Esophagus muscularis mucosa (tissue), 4 donors: Measurements from ENCODE around the gene CCDC24. TPM values are rescaled to one million over a fixed set of nuclear protein-coding genes. Genes with fewer than 3 reads are reported as not detected.

ENCODE experiments used
- DNase-seq: peaks from one replicate; pipeline ENCODE4 v3.0.0-alpha.2; 2017; ENCODE audit errors: extremely low spot score
- H3K27ac ChIP-seq, 4 donors: fragments of 200-600 bp; sonication (generic); replicated peaks in 1 of 4; 1 replicate in 3 of 4; 2 replicates in 1 of 4; pipeline ENCODE4 v1.5.1; 2016 to 2019; ENCODE audit warnings: mild to moderate bottlenecking in 1 of 4
- H3K27me3 ChIP-seq, 4 donors: fragments of 200-600 bp; sonication (generic); one replicate each; pipeline versions ENCODE4 v1.5.1 to v1.6.0; 2016 to 2019
- H3K36me3 ChIP-seq, 4 donors: fragments of 200-600 bp; sonication (generic); one replicate each; pipeline ENCODE4 v1.5.1; 2016 to 2019
- H3K4me1 ChIP-seq, 4 donors: fragments of 200-600 bp; sonication (generic); one replicate each; pipeline ENCODE4 v1.5.1; 2016 to 2019
- H3K4me3 ChIP-seq, 4 donors: fragments of 200-600 bp; sonication (generic); 1 replicate in 2 of 4; 2 replicates in 2 of 4; pipeline ENCODE4 v1.5.1; 2016 to 2019; ENCODE audit warnings: mild to moderate bottlenecking in 4 of 4, moderate library complexity in 1 of 4
- H3K9me3 ChIP-seq, 4 donors: fragments of 200-600 bp; sonication (generic); 1 replicate in 3 of 4; 2 replicates in 1 of 4; pipeline ENCODE4 v1.5.1; 2016 to 2019
- EP300 ChIP-seq: sonication (generic); formaldehyde crosslinking; IDR thresholded peaks from one replicate; pipeline ENCODE4 v1.6.1; 2017; ENCODE audit warnings: antibody characterized with exemption
- POLR2A ChIP-seq: fragments of 450-650 bp; IDR thresholded peaks from one replicate; pipeline ENCODE4 v1.6.1; 2017; ENCODE audit warnings: antibody characterized with exemption, moderate library complexity, mild to moderate bottlenecking, low read depth
- POLR2AphosphoS5 ChIP-seq, 2 donors: sonication (generic); formaldehyde crosslinking; IDR thresholded peaks; one replicate each; pipeline ENCODE4 v1.6.1; 2017; ENCODE audit warnings: antibody characterized with exemption in 2 of 2
- WGBS: methylation state at CpG from one replicate; pipeline ENCODE4 v1.1.5; 2018; 5-methylcytosine and 5-hydroxymethylcytosine counted together
- intact Hi-C: fragments of 100-400 bp; cut with DNase I; formaldehyde crosslinking; loops from one replicate; pipeline ENCODE4 v1.15.1; 2023
- total RNA-seq, 4 donors: library from RNA; depleted of rRNA; stranded (reverse); fragments of >200 nt; gene quantifications; one replicate each; pipeline versions ENCODE4 v1.1.0 to v1.2.1, GENCODE V29; 2016
- TF ChIP-seq, protein P1 (sequence below), 3 experiments: fragments of 200-600 bp in 2 of 3; fragments of 450-650 bp in 1 of 3; sonication (generic) in 2 of 3; IDR thresholded peaks; one replicate each; pipeline ENCODE4 v1.5.1; 2017 to 2019; ENCODE audit warnings: antibody characterized with exemption in 3 of 3, mild to moderate bottlenecking in 2 of 3, moderate library complexity in 1 of 3

The CCDC24 gene
- total RNA-seq, 4 donors from 2014 or later, result 6.2 to 7.3 (median 6.7) TPM

DNA sequence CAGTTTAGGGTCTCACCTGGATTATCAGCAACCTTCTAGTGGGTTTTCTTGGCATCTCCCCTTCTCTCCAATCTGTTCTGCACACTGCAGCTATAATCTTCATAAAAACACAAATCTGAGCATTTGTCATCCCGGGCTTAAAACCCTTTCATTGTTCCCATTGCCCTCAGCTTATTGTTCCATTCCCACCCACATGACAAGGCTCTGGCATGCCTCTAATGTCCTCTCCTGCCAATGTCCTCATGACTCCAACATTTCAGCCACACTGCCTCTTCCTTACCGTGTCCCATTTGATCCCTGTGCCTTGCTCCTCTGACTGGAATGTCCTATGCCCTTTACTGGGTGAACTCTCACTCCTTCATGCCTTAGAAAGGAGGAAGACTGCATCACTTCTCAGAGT is 29.1 kb upstream of the CCDC24 start:
- Histone ChIP-seq H3K4me1 (no peaks in the 10 kb centered on the region), H3K36me3 (peaks cover 18 to 96% (median 91%) of the 10 kb centered on the region in 4 donors), H3K9me3 (no peaks in the 10 kb centered on the region), H3K27me3 (no peaks in the 10 kb centered on the region), H3K27ac (no peak overlapping the region), H3K4me3 (no peak overlapping the region)
- TF ChIP-seq, protein P1, sequence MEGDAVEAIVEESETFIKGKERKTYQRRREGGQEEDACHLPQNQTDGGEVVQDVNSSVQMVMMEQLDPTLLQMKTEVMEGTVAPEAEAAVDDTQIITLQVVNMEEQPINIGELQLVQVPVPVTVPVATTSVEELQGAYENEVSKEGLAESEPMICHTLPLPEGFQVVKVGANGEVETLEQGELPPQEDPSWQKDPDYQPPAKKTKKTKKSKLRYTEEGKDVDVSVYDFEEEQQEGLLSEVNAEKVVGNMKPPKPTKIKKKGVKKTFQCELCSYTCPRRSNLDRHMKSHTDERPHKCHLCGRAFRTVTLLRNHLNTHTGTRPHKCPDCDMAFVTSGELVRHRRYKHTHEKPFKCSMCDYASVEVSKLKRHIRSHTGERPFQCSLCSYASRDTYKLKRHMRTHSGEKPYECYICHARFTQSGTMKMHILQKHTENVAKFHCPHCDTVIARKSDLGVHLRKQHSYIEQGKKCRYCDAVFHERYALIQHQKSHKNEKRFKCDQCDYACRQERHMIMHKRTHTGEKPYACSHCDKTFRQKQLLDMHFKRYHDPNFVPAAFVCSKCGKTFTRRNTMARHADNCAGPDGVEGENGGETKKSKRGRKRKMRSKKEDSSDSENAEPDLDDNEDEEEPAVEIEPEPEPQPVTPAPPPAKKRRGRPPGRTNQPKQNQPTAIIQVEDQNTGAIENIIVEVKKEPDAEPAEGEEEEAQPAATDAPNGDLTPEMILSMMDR (IDR thresholded peaks at IDR 0.05), result no peak
- TF ChIP-seq POLR2A (no peak), EP300 (no peak), POLR2AphosphoS5 (IDR thresholded peaks at IDR 0.05) (no peak)
- WGBS, result 87% methylated on average over 2 of the region's 2 CpGs
- no peak for DNase-seq
- intact Hi-C loops, result no loop called here

DNA sequence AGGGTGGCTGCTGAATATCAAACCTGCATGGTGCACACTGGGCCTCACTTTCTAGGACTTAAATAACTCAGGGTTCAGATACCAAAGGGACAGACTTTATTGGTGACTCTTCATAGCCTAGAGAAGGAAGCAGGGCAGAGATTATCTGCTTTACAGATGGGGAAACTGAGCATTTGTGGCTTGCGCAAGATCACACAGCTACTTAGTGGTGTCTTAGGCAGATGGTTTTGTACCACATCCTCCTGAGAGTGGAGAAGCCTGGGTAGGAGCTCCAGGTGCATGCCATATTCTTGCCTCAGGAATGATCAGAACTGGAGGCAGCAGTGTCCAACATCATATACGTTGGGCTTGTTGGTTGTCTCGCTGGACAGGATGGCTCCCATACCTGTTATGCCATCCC is 28.4 kb upstream of the CCDC24 start:
- H3K9me3 ChIP-seq, result no peaks in the 10 kb centered on the region
- no peak overlapping the region for H3K27ac ChIP-seq
- WGBS, result 95% methylated on average over 3 of the region's 3 CpGs
- H3K27me3 ChIP-seq, result no peaks in the 10 kb centered on the region
- H3K4me1 ChIP-seq, result no peaks in the 10 kb centered on the region
- DNase-seq, result no peak
- peaks cover 11 to 95% (median 89%) of the 10 kb centered on the region in 4 donors for H3K36me3 ChIP-seq
- intact Hi-C loops, result no loop called here
- no peak overlapping the region for H3K4me3 ChIP-seq
- TF ChIP-seq EP300 (no peak), POLR2A (no peak), POLR2AphosphoS5 (IDR thresholded peaks at IDR 0.05) (no peak)
- TF ChIP-seq, protein P1 (IDR thresholded peaks at IDR 0.05), result no peak

DNA sequence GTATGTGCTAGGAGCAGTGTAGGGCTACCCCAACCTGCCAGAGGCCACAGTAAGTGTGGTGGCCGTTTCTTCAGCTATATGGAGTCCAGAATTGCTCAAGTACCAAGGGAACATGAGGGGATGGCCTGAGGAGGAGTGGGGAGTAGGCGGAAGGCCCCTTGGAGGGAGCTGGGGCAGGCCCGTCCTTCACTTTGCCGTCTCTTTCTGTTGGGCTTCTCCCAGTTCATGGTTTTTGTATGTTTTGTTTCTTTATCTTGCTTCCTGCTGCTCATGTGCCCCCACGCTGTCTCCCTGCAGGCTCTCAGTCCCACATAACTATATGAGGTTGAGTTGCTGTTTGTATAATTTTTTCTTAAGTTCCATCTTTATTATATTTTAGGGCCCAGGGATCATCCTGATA is 27.5 kb upstream of the CCDC24 start:
- H3K9me3 ChIP-seq, result no peaks in the 10 kb centered on the region
- DNase-seq, result no peak
- peaks cover 7 to 86% (median 80%) of the 10 kb centered on the region in 4 donors for H3K36me3 ChIP-seq
- H3K27me3 ChIP-seq, result no peaks in the 10 kb centered on the region
- H3K4me1 ChIP-seq, result no peaks in the 10 kb centered on the region
- H3K4me3 ChIP-seq, result no peak overlapping the region
- intact Hi-C loops, result no loop called here
- 80% methylated on average over 5 of the region's 5 CpGs for WGBS
- H3K27ac ChIP-seq, result no peak overlapping the region
- no peak for TF ChIP-seq EP300
- no peak for TF ChIP-seq POLR2A
- TF ChIP-seq, protein P1 (IDR thresholded peaks at IDR 0.05), result no peak
- TF ChIP-seq POLR2AphosphoS5 (IDR thresholded peaks at IDR 0.05), result no peak

DNA sequence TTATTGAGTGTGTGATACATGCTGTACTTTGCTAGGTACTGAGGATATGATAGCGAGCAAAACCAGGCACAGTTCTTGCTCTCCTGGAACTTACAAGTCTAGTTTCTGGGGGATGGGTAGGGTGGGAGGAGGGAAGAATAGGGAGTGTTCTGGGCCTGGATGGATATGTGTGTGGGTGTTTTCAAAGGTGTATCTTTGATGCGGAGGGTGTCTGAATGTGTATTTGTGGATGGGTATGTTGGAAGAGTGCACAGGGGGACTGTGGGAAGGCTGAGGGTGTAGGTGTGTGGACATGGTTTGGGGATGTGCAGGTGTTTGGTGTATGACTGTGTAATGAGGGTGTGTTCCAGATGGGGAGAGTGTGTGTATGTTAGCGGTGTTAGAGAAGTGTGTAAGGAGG is 26.1 kb upstream of the CCDC24 start:
- DNase-seq, result no peak
- no peaks in the 10 kb centered on the region for H3K9me3 ChIP-seq
- 98% methylated on average over 3 of the region's 3 CpGs for WGBS
- no peak overlapping the region for H3K27ac ChIP-seq
- no peak overlapping the region for H3K4me3 ChIP-seq
- TF ChIP-seq, protein P1 (IDR thresholded peaks at IDR 0.05), result no peak
- TF ChIP-seq EP300, result no peak
- no peak for TF ChIP-seq POLR2A
- TF ChIP-seq POLR2AphosphoS5 (IDR thresholded peaks at IDR 0.05), result no peak
- intact Hi-C loops, result no loop called here
- H3K4me1 ChIP-seq, result peaks cover 2 to 9% (median 7%) of the 10 kb centered on the region in 4 donors
- H3K27me3 ChIP-seq, result no peaks in the 10 kb centered on the region
- peaks cover 7 to 72% (median 67%) of the 10 kb centered on the region in 4 donors for H3K36me3 ChIP-seq

DNA sequence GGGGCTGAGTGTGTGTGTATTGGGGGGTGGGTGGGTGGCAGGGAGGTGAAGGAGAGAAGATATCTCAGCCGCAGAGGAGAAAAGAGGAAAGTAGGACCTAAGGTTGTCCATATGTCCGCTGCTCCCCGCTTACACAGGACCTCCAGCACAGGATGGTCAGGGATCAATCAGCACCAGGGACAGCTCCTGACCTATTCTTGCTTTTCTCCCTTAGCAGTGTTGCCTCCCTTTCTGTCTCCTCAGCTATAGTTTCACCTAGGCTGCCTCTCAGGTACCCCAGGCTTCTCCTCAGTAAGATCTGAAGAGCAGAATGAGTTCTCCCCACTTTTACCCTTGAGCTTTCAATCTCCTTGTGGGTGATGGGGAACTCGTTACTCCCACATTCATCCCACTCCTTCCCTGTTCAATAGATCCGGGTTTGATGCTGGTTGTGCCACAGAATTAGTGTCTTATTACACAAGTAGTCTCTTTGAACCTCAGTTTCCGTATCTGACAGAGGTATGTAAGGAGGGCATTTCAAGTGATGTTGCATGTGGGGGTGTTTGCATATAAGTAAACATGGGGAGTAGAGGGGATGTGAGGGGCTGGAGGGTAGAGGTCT is 23.0 kb upstream of the CCDC24 start:
- Histone ChIP-seq H3K27me3 (no peaks in the 10 kb centered on the region), H3K9me3 (no peaks in the 10 kb centered on the region), H3K4me1 (peaks cover 12 to 24% (median 22%) of the 10 kb centered on the region in 4 donors), H3K27ac (no peak overlapping the region), H3K4me3 (no peak overlapping the region), H3K36me3 (peaks cover 4 to 64% (median 55%) of the 10 kb centered on the region in 4 donors)
- WGBS, result 86% methylated on average over 6 of the region's 6 CpGs
- intact Hi-C loops, result no loop called here
- TF ChIP-seq EP300, result no peak
- TF ChIP-seq, protein P1 (IDR thresholded peaks at IDR 0.05), result no peak
- TF ChIP-seq POLR2AphosphoS5 (IDR thresholded peaks at IDR 0.05), result no peak
- no peak for TF ChIP-seq POLR2A
- DNase-seq, result no peak
